IPS DF 6.9 (cell line): ENCODE data around the gene CACNA1G.

Experiments
- DNase-seq: peaks from one replicate; pipeline ENCODE4 v3.0.0-alpha.2; 2013; ENCODE audit warnings: low read depth, low spot score
- H3K27ac ChIP-seq: one replicate; pipeline ENCODE4 v1.5.1; 2013; ENCODE audit warnings: low read length, control low read depth
- H3K27me3 ChIP-seq: 2 replicates; pipeline ENCODE4 v1.6.1; 2013; ENCODE audit warnings: mild to moderate bottlenecking, low read length; ENCODE audit not compliant: control insufficient read depth, insufficient read depth
- H3K36me3 ChIP-seq: 2 replicates; pipeline ENCODE4 v1.6.1; 2013; ENCODE audit warnings: low read length; ENCODE audit not compliant: control insufficient read depth, insufficient read depth
- H3K4me1 ChIP-seq: 2 replicates; pipeline ENCODE4 v1.6.1; 2013; ENCODE audit warnings: low read length; ENCODE audit not compliant: control insufficient read depth, insufficient read depth
- H3K4me3 ChIP-seq: 2 replicates; pipeline ENCODE4 v1.5.1; 2013; ENCODE audit warnings: mild to moderate bottlenecking, low read length
- H3K9me3 ChIP-seq: 2 replicates; pipeline ENCODE4 v1.6.1; 2013; ENCODE audit warnings: low read length, inconsistent platforms; ENCODE audit not compliant: control insufficient read depth, insufficient read depth
- WGBS: extraction: QIAGEN DNeasy Blood & Tissue Kit; methylation state at CpG from one replicate; pipeline ENCODE4 v1.1.7; 2013; ENCODE audit warnings: mixed read lengths, missing lambda C conversion rate; ENCODE audit not compliant: insufficient read length, insufficient coverage; 5-methylcytosine and 5-hydroxymethylcytosine counted together

The CACNA1G gene

DNA sequence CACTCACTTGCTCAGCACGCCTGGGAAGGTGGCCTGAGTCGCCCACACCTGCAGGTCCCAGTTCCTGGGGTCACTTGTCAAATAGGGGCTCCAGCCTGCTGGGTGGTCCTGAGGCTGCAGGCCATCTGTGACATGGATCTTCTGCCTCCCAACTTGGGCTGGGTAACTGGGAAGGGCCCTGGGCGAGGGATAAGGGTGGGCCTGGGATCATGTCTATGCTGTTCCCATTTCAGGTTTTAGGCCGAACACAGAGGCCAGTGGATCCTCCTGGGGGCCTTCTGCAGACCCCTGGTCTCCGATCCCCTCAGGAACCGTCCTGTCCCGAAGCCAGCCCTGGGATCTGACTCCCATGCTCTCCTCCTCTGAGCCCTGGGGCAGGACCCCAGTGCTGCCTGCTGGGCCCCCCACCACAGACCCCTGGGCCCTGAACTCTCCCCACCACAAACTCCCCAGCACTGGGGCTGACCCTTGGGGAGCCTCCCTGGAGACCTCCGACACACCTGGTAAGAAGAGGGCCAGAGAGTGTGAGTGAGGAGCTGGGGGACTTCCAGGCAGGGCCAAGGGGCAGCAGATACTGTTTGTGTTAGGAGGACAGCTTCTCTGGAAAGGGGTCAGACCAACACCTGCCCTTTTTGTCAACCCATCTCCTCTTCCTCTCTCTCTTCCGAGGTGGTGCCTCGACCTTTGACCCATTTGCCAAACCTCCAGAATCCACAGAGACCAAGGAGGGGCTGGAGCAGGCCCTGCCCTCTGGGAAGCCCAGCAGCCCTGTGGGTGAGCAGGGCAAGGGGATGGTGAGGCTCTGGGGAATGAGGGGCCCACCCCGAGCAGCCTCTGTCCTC is 19.7 kb upstream of the CACNA1G start:
- H3K27me3 ChIP-seq, result no peaks in the 10 kb centered on the region
- peaks cover 4% of the 10 kb centered on the region; the same call in 1 of the 2 replicates for H3K36me3 ChIP-seq
- no CpG with 5 or more reads among the region's 11 CpGs for WGBS
- DNase-seq, result no peak
- peaks cover 3% of the 10 kb centered on the region; the same call in 1 of the 2 replicates for H3K4me1 ChIP-seq
- H3K4me3 ChIP-seq, result no peak overlapping the region
- no peaks in the 10 kb centered on the region for H3K9me3 ChIP-seq
- no peak overlapping the region for H3K27ac ChIP-seq

DNA sequence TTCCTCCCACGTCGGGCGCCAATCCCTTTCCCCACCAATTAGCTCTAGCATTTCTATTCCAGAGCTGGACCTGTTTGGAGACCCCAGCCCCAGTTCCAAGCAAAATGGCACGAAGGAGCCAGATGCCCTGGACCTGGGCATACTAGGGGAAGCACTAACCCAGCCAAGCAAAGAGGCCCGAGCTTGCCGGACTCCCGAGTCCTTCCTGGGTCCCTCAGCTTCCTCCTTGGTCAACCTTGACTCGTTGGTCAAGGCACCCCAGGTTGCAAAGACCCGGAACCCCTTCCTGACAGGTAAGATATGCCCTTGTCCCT is 19.2 kb upstream of the CACNA1G start:
- H3K4me3 ChIP-seq, result peak overlapping the region; percentile 71; the same call in 1 of the 2 replicates
- peaks cover 3% of the 10 kb centered on the region; the same call in 1 of the 2 replicates for H3K4me1 ChIP-seq
- H3K27me3 ChIP-seq, result no peaks in the 10 kb centered on the region
- H3K9me3 ChIP-seq, result no peaks in the 10 kb centered on the region
- WGBS, result no CpG with 5 or more reads among the region's 9 CpGs
- no peak overlapping the region for H3K27ac ChIP-seq
- no peak for DNase-seq
- H3K36me3 ChIP-seq, result peaks cover 4% of the 10 kb centered on the region; the same call in 1 of the 2 replicates

DNA sequence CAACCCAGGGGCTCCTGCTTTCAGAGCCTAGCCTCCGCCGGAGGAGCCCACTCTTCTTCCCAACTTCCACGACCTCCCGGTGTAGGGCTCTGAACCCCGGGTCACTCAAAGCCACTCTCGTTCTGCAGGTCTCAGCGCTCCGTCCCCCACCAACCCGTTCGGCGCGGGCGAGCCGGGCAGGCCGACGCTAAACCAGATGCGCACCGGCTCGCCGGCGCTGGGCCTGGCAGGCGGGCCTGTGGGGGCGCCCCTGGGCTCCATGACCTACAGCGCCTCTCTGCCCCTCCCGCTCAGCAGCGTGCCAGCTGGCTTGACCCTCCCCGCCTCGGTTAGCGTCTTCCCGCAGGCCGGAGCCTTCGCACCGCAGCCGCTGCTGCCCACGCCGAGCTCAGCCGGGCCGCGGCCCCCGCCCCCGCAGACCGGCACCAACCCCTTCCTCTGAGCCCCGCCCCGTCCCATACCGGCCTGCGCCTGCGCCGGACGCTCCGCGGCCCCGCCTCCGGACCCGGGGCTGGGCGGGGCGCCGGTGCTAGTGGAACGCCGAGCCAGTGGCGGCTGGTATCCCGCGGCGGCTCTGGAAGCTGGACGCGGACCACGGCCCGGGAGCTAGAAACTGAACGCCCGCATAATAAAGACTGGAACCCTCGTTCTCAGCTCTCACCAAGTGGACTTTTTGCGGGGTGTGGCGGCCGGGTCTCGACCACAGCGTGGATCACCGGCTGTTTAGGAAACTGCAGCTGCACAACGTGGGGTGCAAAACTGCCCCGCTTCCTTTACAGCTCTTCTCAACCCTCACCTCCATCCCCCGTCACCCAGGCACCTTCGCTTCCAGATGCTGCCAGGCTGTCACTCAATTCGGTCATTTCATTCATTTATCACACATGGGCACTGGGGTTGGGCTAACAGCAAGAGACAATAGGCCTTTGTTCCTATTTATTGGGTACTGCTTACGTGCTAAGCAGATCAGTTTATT is 18.5 kb upstream of the CACNA1G start:
- Histone ChIP-seq H3K27me3 (no peaks in the 10 kb centered on the region), H3K4me1 (peaks cover 3% of the 10 kb centered on the region; the same call in 1 of the 2 replicates), H3K36me3 (no peaks in the 10 kb centered on the region), H3K4me3 (peak overlapping the region; percentile 71; the same call in 1 of the 2 replicates), H3K27ac (no peak overlapping the region), H3K9me3 (no peaks in the 10 kb centered on the region)
- DNase-seq, result no peak
- no CpG with 5 or more reads among the region's 82 CpGs for WGBS

DNA sequence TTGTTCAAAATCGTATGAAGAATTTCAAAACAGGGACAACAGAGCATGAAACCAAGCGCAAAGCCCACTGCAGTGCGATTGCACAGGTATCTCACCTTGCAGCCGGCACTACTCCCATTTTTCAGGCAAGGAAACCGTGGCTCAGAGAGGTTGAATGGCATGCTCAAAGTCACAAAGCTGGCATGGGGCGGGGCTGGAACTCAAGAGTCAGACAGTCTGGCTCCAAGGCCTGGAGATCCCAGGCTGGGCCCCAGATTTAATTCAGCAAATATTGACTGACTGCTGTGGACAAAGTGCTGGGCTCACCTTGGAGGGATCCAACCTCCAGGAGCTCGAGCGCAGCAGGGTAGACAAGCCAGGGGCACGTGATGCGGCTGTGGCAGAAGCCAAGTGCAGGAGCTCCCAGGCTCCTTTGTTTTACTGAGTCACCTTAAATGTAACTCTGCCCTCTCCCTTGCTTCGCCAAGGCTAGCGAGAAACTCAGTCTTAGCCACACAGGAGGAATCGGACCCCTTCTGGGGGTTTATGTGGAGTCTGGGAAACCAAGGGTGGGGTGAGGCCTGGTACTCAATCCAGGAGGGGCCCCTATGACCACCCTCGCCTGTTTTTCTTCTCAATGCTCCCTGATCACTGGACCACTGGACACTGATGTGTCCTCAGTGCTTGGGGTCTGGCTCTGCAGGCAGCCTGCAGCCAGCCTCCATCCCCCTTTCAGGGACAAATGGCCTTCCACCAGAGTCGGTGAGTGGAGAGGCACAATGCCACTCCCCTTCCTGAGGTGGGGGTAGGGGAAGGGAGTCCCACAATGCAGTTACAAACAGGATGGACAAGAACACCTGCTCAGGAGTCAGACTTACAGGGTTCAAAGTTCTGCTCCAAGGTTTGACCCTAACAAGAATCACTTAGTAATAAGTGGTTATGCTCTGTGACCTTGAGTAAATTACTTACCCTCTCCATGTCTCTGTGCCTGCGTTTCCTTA is 17.4 kb upstream of the CACNA1G start:
- H3K27me3 ChIP-seq, result no peaks in the 10 kb centered on the region
- no CpG with 5 or more reads among the region's 16 CpGs for WGBS
- DNase-seq, result no peak
- H3K4me3 ChIP-seq, result no peak overlapping the region
- peaks cover 5% of the 10 kb centered on the region; the same call in 1 of the 2 replicates for H3K4me1 ChIP-seq
- no peak overlapping the region for H3K27ac ChIP-seq
- no peaks in the 10 kb centered on the region for H3K9me3 ChIP-seq
- H3K36me3 ChIP-seq, result no peaks in the 10 kb centered on the region

DNA sequence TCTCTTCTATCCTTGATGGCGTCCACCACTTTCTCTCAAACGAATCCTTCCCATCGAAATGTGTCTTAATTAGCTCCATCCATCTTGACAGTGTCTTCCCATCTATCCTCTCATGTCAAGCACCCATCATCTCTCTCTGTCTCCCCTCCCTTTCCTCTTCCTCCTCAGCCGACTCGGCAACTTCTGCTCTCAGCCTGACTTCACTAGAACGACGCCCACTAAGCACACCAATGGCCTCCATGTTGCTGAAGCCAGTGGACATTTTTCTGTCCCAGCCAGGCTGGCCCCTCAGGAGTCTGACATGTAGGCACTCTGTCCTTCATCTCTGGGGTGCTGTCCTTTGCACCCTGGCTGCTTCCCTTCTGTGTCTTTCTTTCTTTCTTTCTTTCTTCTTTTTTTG is 16.0 kb upstream of the CACNA1G start:
- Histone ChIP-seq H3K9me3 (no peaks in the 10 kb centered on the region), H3K36me3 (no peaks in the 10 kb centered on the region), H3K4me3 (no peak overlapping the region), H3K27me3 (no peaks in the 10 kb centered on the region), H3K27ac (no peak overlapping the region), H3K4me1 (peaks cover 5% of the 10 kb centered on the region; the same call in 1 of the 2 replicates)
- WGBS, result no CpG with 5 or more reads among the region's 7 CpGs
- DNase-seq, result no peak

DNA sequence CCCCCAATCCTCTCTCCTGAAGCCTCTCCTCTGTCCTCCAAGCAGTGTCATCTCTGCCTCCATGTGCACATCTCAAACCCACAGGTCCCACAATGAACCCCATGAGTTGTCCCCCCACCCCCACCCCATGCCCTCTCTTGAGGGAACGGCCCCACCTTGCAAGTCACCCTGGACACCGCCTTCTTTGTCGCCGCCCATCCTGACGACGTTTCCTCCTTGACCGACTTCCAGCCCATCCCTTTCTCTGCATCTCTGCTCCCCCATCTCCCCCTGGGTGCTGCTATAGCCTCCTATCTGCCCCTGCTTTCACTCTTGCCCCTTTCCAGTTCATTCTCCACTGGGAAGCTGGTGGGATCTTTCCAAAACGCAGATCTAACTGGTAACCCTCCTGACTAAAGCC is 15.2 kb upstream of the CACNA1G start:
- H3K27me3 ChIP-seq, result no peaks in the 10 kb centered on the region

DNA sequence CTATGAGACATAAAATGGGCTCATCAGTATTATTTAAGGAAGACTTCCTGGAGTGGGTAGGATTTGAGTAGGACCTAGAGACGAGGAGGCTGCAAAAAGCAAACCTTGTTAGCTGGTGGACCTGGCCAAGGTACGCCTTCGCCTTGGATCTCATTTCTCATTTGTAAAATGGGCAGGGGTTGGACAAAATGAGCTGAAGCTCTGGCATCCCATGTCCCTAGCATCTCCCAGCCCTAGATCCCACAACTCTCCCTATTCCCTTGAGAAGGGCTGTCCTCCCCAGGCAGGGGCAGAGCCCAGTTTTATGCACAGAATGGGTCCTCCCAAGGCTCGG is 13.8 kb upstream of the CACNA1G start:
- Histone ChIP-seq H3K4me1 (peaks cover 5% of the 10 kb centered on the region; the same call in 1 of the 2 replicates), H3K27ac (no peak overlapping the region), H3K9me3 (no peaks in the 10 kb centered on the region), H3K4me3 (no peak overlapping the region), H3K36me3 (no peaks in the 10 kb centered on the region), H3K27me3 (no peaks in the 10 kb centered on the region)
- WGBS, result no CpG with 5 or more reads among the region's 4 CpGs
- no peak for DNase-seq

More for the DNA sequence above, 15.2 kb upstream of the CACNA1G start:
- H3K36me3 ChIP-seq, result no peaks in the 10 kb centered on the region
- WGBS, result no CpG with 5 or more reads among the region's 8 CpGs
- peaks cover 5% of the 10 kb centered on the region; the same call in 1 of the 2 replicates for H3K4me1 ChIP-seq
- no peaks in the 10 kb centered on the region for H3K9me3 ChIP-seq
- H3K4me3 ChIP-seq, result no peak overlapping the region
- DNase-seq, result no peak
- H3K27ac ChIP-seq, result no peak overlapping the region

DNA sequence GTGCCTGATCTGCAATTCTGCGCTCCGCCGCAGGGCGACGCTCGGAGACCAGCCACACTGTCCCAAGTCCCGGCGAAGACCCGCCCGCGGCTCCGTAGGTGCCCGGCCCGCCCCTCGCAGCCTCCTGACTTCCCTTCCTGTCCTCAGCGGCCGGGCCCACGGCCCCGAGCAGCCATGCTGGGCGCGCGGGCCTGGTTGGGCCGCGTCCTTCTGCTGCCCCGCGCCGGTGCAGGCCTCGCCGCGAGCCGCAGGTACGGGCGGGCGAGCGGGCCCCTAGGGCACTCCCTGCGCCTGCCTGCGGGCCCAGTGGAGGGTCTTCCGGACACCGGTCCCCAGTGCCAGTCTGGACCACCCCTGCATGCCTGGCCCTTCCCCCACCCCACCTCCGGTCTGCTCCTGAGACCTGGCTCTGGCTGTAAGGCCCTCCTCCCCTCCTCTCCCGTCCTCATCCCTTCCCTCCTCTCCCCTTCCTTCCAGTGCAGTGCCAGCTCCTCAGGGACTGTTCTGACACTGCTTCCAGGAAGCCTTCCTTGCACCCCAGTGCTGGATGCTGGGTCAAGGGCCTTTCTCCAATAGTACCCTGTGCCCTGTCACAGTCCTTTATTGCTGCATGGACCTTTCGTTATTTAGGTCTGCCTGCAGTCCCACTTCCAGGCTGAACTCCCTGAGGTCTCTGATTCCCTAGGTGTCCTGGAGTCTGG is 13.3 kb upstream of the CACNA1G start, which contains the start of gene SPATA20:
TSS of gene SPATA20 (plus strand) at position 140 of the 701 bp plus-strand sequence. CDS start at position 175, 35 bp downstream.
- H3K4me3 ChIP-seq, result peak within 1 kb of the TSS; percentile 59; the same call in 1 of the 2 replicates
- no CpG with 5 or more reads among the region's 42 CpGs for WGBS
- no peaks in the 10 kb centered on the region for H3K9me3 ChIP-seq
- H3K4me1 ChIP-seq, result peaks cover 5% of the 10 kb centered on the region; the same call in 1 of the 2 replicates
- no peak for DNase-seq
- no peak within 1 kb of the TSS for H3K27ac ChIP-seq
- H3K27me3 ChIP-seq, result no peaks in the 10 kb centered on the region
- H3K36me3 ChIP-seq, result no peaks in the 10 kb centered on the region

DNA sequence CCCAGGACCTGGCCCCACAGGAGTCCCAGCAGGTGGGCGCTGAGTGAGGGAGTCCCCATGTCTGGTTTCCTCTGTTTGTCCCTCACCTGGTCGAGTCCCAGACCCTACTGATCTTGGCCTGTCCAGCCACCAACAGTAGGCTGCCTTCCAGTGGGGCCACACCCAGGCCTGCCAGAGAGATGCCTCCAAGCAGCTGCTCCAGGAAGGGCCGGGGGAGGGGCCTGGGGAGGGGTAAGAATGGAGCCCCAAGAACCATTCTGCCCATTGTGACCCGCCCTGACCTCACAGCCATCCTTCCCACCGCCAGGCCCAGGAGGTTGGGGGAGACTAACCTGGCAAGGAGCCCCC is 12.8 kb upstream of the CACNA1G start:
- no CpG with 5 or more reads among the region's 5 CpGs for WGBS
- H3K4me3 ChIP-seq, result no peak overlapping the region
- no peak overlapping the region for H3K27ac ChIP-seq

More for the DNA sequence above, 12.8 kb upstream of the CACNA1G start:
- Histone ChIP-seq H3K36me3 (no peaks in the 10 kb centered on the region), H3K9me3 (no peaks in the 10 kb centered on the region), H3K4me1 (peaks cover 4% of the 10 kb centered on the region; the same call in 1 of the 2 replicates), H3K27me3 (no peaks in the 10 kb centered on the region)
- no peak for DNase-seq
